GM13976 (cell line): ENCODE data around the gene CRACDL.

Source experiments
- DNase-seq: peaks from one replicate; pipeline ENCODE4 v3.0.0; 2012; ENCODE audit warnings: low spot score
- in situ Hi-C: fragments of 300-500 bp; cut with MboI; formaldehyde crosslinking; loops from one replicate; pipeline ENCODE4 v1.12.0; 2022; ENCODE audit warnings: low sequenced_read_pairs, mixed read lengths, inconsistent platforms; ENCODE audit not compliant: unreplicated experiment
- TF ChIP-seq, protein P1 (sequence below): IDR thresholded peaks from 2 replicates; pipeline ENCODE4 v1.5.1; 2012; ENCODE audit warnings: borderline replicate concordance, mild to moderate bottlenecking; ENCODE audit not compliant: insufficient read depth; ENCODE audit errors: extremely low read depth, missing control alignments, control extremely low read depth

Gene CRACDL

DNA sequence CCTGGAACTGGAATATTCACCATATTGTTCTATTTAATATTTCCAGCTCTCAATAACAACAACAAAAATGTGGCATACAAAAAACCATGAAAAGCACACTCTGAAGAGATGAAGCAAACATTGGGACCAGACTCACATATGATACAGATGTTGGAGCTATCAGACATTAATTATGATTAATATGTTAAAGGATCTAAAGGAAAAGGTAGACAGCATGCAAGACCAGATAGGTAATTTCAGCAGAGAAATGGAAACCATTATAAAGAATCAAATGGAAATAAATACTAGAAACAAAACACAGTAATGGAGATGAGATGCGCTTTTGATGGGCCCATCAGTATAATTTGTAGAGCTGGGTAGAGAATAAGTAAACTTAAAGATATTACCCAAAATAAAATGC lies 154.2 kb downstream of the CRACDL start:
- no peak for DNase-seq
- in situ Hi-C loops, result no loop called here
- TF ChIP-seq, protein P1, sequence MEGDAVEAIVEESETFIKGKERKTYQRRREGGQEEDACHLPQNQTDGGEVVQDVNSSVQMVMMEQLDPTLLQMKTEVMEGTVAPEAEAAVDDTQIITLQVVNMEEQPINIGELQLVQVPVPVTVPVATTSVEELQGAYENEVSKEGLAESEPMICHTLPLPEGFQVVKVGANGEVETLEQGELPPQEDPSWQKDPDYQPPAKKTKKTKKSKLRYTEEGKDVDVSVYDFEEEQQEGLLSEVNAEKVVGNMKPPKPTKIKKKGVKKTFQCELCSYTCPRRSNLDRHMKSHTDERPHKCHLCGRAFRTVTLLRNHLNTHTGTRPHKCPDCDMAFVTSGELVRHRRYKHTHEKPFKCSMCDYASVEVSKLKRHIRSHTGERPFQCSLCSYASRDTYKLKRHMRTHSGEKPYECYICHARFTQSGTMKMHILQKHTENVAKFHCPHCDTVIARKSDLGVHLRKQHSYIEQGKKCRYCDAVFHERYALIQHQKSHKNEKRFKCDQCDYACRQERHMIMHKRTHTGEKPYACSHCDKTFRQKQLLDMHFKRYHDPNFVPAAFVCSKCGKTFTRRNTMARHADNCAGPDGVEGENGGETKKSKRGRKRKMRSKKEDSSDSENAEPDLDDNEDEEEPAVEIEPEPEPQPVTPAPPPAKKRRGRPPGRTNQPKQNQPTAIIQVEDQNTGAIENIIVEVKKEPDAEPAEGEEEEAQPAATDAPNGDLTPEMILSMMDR, result no peak

DNA sequence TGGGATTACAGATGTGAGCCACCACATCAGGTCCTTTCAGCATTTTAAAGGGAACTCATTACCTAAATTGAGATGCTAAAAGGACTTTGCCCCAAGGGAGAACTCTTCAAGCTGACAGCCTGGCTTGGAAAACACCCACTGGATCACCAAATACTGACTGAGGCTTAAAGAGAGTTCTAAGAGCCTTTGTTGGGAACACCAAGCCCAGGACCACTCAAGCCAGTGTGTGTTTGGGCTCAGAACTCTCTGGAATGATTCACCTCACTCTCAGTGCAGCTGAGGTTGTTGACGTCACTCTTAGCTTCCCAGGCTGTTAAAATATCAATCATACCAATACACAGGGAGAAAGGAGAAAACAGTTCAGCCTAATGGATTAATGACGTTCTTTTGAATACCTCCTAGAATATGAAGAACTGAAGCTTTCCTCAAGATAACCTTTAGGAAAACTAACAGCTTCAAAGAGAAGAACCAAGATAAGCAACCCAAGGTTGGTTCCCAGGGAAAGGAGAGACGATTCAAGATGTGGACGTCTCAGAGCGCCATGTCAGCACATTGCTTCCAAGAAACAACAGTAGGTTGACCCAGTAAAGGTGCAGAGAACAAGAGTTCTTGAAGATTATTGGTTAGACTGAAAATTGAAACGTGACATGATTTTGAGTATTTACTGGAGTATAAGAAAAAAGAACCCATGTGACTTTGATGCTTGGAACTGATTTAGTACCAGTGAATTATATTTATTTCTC lies 157.1 kb downstream of the CRACDL start:
- in situ Hi-C loops, result no loop called here
- TF ChIP-seq, protein P1, result no peak
- no peak for DNase-seq

DNA sequence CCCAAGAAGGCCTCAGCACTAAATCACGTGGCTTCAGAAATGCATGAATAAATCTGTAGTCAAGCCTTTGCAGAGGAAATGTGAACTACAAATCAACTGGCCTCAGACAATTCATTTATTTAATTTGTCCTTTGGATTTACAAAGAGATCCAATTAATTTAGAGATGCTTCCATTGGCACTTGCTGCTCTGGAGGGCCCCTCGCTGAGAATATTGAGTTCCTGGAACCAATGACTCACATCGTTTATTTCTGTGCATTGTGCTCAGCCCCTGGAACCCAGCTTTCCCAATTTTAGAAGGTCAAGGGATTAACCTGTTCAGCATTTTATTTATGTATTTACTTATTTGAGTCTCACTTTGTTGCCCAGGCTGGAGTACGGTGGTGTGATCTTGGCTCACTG lies 157.9 kb downstream of the CRACDL start:
- in situ Hi-C loops, result no loop called here
- TF ChIP-seq, protein P1, result no peak
- DNase-seq, result no peak

DNA sequence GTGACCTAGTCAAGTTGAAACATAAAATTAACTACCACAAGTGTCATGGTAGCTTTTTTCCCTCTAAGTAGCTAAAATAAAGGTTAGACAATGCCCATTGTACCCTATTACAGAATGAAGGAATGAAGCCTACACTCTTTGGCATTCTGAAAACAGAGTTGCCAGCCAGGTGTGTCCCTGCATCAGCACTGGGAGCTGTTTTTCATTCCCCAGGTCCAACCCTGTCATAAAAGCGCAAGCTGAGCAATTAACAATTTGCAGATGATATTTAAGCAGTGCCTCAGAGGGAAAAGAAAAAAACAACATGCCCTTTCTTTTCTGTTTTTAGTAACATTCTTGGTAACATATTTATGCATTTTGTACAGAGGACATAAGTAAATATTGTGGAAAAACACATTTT lies 158.3 kb downstream of the CRACDL start:
- TF ChIP-seq, protein P1, result no peak
- in situ Hi-C loops, result no loop called here
- DNase-seq, result no peak

DNA sequence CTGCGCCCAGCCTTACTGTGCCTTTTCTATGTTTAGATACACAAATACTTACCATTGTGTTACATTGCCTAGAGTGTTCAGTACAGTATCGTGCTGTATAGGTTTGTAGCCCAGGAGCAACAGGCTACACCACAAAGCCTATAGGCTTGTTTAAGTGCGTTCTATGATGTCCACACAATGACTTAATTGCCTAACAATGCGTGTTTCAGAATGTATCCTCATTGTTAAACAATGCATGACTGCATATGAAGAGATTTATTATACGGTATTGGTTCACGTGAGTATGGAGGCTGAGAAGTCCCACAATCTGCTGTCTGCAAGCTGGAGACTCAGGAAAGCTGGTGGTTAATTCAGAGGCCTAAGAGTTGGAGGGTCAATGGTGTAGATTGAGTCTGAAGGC lies 158.9 kb downstream of the CRACDL start:
- TF ChIP-seq, protein P1, result no peak
- in situ Hi-C loops, result no loop called here
- DNase-seq, result no peak

DNA sequence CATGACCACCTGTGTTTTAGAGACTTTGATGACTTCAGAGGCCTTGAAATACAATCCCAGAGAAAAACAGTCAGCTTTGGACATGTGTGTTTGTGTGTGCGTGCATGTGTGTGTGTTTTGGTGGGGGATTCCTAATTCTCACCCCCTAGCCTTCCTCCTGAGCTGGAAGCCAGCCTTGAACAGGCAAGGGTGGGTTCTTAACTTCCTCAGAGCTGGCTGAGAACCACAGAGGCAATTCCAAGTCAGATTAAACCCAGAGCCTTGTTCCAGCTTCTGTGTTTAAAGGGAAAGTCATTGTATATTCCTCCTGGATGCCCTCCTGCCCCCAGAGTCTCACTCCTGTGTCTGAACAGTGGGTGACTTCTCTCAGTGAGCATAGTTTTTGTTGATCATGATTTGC lies 159.9 kb downstream of the CRACDL start:
- in situ Hi-C loops, result no loop called here
- DNase-seq, result no peak

More for the DNA sequence above, 159.9 kb downstream of the CRACDL start:
- TF ChIP-seq, protein P1, result no peak
